PC-3 (cell line): Measurements from ENCODE around the gene INPP5F. TPM values are rescaled to one million over a fixed set of nuclear protein-coding genes. Genes with fewer than 3 reads are reported as not detected.

Experiments
- ATAC-seq: fragments of 200-7000 bp; cut with Tn5 transposase; 2 replicates; pipeline ENCODE4 v1.9.1; 2020; ENCODE audit warnings: mild to moderate bottlenecking, moderate library complexity
- BruUV-seq: library from RNA; stranded (reverse); fragments of 400-500 nt; replicated peaks from 2 replicates; lab custom pipeline; 2021; lab: Mats Ljungman, UMichigan
- CTCF ChIA-PET: fragments of 300-600 bp; sonication (Branson Sonifier 250); formaldehyde crosslinking; loops from one replicate; lab custom pipeline; 2022; ENCODE audit warnings: antibody characterized with exemption; lab: Charles Lee
- POLR2A ChIA-PET: fragments of 300-600 bp; sonication (Branson Sonifier 250); formaldehyde crosslinking; loops from one replicate; lab custom pipeline; 2022; ENCODE audit warnings: antibody characterized with exemption; ENCODE audit not compliant: unreplicated experiment; lab: Charles Lee
- DNase-seq: peaks from one replicate; pipeline ENCODE4 v3.0.0-alpha.2; 2015
- H2AFZ ChIP-seq: fragments of 300-600 bp; sonication (generic); 2 replicates; pipeline ENCODE4 v1.6.0; 2016; ENCODE audit warnings: antibody characterized with exemption, low read length
- H3F3A ChIP-seq: fragments of 300-600 bp; sonication (generic); one replicate; pipeline ENCODE4 v1.6.0; 2017; ENCODE audit warnings: antibody characterized with exemption, low read length, control low read depth, mild to moderate bottlenecking; ENCODE audit not compliant: unreplicated experiment
- H3K27ac ChIP-seq: fragments of 300-600 bp; sonication (generic); 2 replicates; pipeline ENCODE4 v1.5.1; 2016; ENCODE audit warnings: mild to moderate bottlenecking, low read length
- H3K27me3 ChIP-seq: fragments of 300-600 bp; sonication (generic); 2 replicates; pipeline ENCODE4 v1.6.1; 2016; ENCODE audit warnings: low read length, mixed read lengths
- H3K36me3 ChIP-seq: fragments of 300-600 bp; sonication (generic); 2 replicates; pipeline ENCODE4 v1.6.1; 2016; ENCODE audit warnings: low read depth, mixed run types, low read length, mixed read lengths
- H3K4me1 ChIP-seq: fragments of 300-600 bp; sonication (generic); 2 replicates; pipeline ENCODE4 v1.5.1; 2016; ENCODE audit warnings: low read length; ENCODE audit not compliant: insufficient read depth
- H3K4me2 ChIP-seq: fragments of 300-600 bp; sonication (generic); 2 replicates; pipeline ENCODE4 v1.6.0; 2016; ENCODE audit warnings: low read length
- H3K4me3 ChIP-seq: fragments of 300-600 bp; sonication (generic); 2 replicates; pipeline ENCODE4 v1.5.1; 2016; ENCODE audit warnings: mild to moderate bottlenecking, low read length, mixed read lengths
- H3K79me2 ChIP-seq: fragments of 300-600 bp; sonication (generic); 2 replicates; pipeline ENCODE4 v1.6.1; 2017; ENCODE audit warnings: low read length, mixed read lengths
- H3K9ac ChIP-seq: fragments of 300-600 bp; sonication (generic); 2 replicates; pipeline ENCODE4 v1.6.0; 2016; ENCODE audit warnings: mild to moderate bottlenecking, low read length
- H3K9me2 ChIP-seq: fragments of 300-600 bp; sonication (generic); replicated peaks from 2 replicates; pipeline ENCODE4 v1.6.1; 2016; ENCODE audit warnings: mixed run types, low read length, mixed read lengths
- H3K9me3 ChIP-seq: fragments of 300-600 bp; sonication (generic); 2 replicates; pipeline ENCODE4 v1.6.1; 2016; ENCODE audit warnings: low read length, mixed read lengths
- H4K20me1 ChIP-seq: fragments of 300-600 bp; sonication (generic); 2 replicates; pipeline ENCODE4 v1.6.1; 2016; ENCODE audit warnings: low read length, mixed read lengths
- CTCF ChIP-seq: fragments of 300-600 bp; sonication (generic); conservative IDR thresholded peaks from 2 replicates; pipeline ENCODE4 v1.5.1; 2017; ENCODE audit warnings: antibody characterized with exemption, low read depth, mild to moderate bottlenecking, low read length
- EZH2 ChIP-seq: fragments of 300-600 bp; sonication (generic); IDR thresholded peaks from one replicate; pipeline ENCODE4 v1.6.1; 2017; ENCODE audit warnings: antibody characterized with exemption, mild to moderate bottlenecking, low read length; ENCODE audit not compliant: unreplicated experiment
- EZH2phosphoT487 ChIP-seq: fragments of 300-600 bp; sonication (generic); IDR thresholded peaks from 2 replicates; pipeline ENCODE4 v1.6.1; 2018; ENCODE audit warnings: mild to moderate bottlenecking, antibody characterized with exemption, low read length, borderline replicate concordance
- intact Hi-C: fragments of 100-400 bp; cut with micrococcal nuclease; formaldehyde crosslinking; loops from 2 replicates; pipeline ENCODE4 v1.9.0; 2023
- total RNA-seq: library from RNA; depleted of rRNA; stranded (reverse); fragments of >200 nt; gene quantifications from 2 replicates; pipeline ENCODE4 v1.2.3, GENCODE V29; 2014

Gene INPP5F
- total RNA-seq, 1 experiment from 2014 or later, result 8.2 TPM

GRCh38 chr10:119694608-119695007 is 31.2 kb upstream of the INPP5F start:
- POLR2A ChIA-PET, result no interaction called here
- H3K9ac ChIP-seq, result no peak overlapping the region
- CTCF ChIA-PET, result no interaction called here
- H4K20me1 ChIP-seq, result no peaks in the 10 kb centered on the region
- TF ChIP-seq CTCF (no peak), EZH2 (no peak), EZH2phosphoT487 (no peak)
- H3K4me2 ChIP-seq, result no peak overlapping the region
- H3F3A ChIP-seq, result no peaks in the 10 kb centered on the region
- no peaks in the 10 kb centered on the region for H3K79me2 ChIP-seq
- H2AFZ ChIP-seq, result no peak overlapping the region
- H3K27me3 ChIP-seq, result no peaks in the 10 kb centered on the region
- no peaks in the 10 kb centered on the region for H3K9me3 ChIP-seq
- ATAC-seq, result no peak
- no peaks in the 10 kb centered on the region for H3K4me1 ChIP-seq
- no peak overlapping the region for H3K4me3 ChIP-seq
- intact Hi-C loops, result no loop called here
- H3K27ac ChIP-seq, result no peak overlapping the region
- BruUV-seq, result no TSS peak
- no peaks in the 10 kb centered on the region for H3K36me3 ChIP-seq
- no peak for DNase-seq
- no peaks in the 10 kb centered on the region for H3K9me2 ChIP-seq

- no TSS peak for BruUV-seq
- no peak overlapping the region for H3K4me2 ChIP-seq
- H3K79me2 ChIP-seq, result no peaks in the 10 kb centered on the region
- H3K9ac ChIP-seq, result no peak overlapping the region
- ChIA-PET POLR2A (no interaction called here), CTCF (no interaction called here)
- no peak overlapping the region for H3K27ac ChIP-seq
- TF ChIP-seq EZH2phosphoT487 (no peak), CTCF (no peak), EZH2 (no peak)
- ATAC-seq (no peak), DNase-seq (no peak)
- H4K20me1 ChIP-seq, result no peaks in the 10 kb centered on the region
- no peaks in the 10 kb centered on the region; the same call in 1 of the 2 replicates for H3K4me1 ChIP-seq
- intact Hi-C loops, result no loop called here
- H3K4me3 ChIP-seq, result no peak overlapping the region
- H3F3A ChIP-seq, result no peaks in the 10 kb centered on the region
- no peaks in the 10 kb centered on the region for H3K36me3 ChIP-seq
- H3K9me3 ChIP-seq, result no peaks in the 10 kb centered on the region
- no peaks in the 10 kb centered on the region for H3K9me2 ChIP-seq
- no peak overlapping the region for H2AFZ ChIP-seq
- no peaks in the 10 kb centered on the region for H3K27me3 ChIP-seq
Measured at GRCh38 chr10:119700321-119700954, 25.4 kb upstream of the INPP5F start.

GRCh38 chr10:119701861-119702260 is 24.0 kb upstream of the INPP5F start:
- Histone ChIP-seq H3K79me2 (no peaks in the 10 kb centered on the region), H3K4me2 (no peak overlapping the region), H3K27me3 (no peaks in the 10 kb centered on the region), H3K4me1 (no peaks in the 10 kb centered on the region; the same call in 1 of the 2 replicates), H3K9me2 (no peaks in the 10 kb centered on the region), H3F3A (no peaks in the 10 kb centered on the region), H2AFZ (no peak overlapping the region), H3K9me3 (no peaks in the 10 kb centered on the region), H3K27ac (no peak overlapping the region), H4K20me1 (no peaks in the 10 kb centered on the region), H3K36me3 (no peaks in the 10 kb centered on the region), H3K9ac (no peak overlapping the region), H3K4me3 (no peak overlapping the region)
- intact Hi-C loops, result no loop called here
- no TSS peak for BruUV-seq
- TF ChIP-seq CTCF, result no peak
- no peak for TF ChIP-seq EZH2phosphoT487
- TF ChIP-seq EZH2, result no peak
- ChIA-PET POLR2A (interaction anchor here (0.6 kb wide), 1 partner anchor 40 kb away, joined by 3 read pairs; no protein-coding TSS in a partner anchor), CTCF (no interaction called here)
- peak; percentile 25 for DNase-seq
- ATAC-seq, result no peak
